ENCODE data around the gene HK2.

DNA sequence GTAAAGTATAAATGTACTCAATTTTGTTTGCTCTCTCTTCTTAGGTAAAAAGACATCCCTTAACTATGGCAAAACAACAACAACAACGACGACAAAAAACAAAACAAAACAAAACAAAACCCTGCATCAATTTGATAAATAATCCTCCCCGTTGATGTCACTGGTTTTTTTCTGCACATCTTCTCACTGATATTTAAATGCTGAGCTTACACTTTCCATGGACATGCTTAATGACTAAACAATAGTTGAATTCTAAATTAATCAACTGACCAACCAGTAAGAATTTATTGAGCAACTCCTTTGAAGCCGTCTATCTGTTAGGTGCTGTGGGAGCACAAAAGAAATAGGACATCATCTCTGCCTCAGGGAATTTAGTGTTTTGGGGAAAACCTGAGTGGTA lies 104.3 kb downstream of the HK2 start:
- TF ChIP-seq, protein P1, sequence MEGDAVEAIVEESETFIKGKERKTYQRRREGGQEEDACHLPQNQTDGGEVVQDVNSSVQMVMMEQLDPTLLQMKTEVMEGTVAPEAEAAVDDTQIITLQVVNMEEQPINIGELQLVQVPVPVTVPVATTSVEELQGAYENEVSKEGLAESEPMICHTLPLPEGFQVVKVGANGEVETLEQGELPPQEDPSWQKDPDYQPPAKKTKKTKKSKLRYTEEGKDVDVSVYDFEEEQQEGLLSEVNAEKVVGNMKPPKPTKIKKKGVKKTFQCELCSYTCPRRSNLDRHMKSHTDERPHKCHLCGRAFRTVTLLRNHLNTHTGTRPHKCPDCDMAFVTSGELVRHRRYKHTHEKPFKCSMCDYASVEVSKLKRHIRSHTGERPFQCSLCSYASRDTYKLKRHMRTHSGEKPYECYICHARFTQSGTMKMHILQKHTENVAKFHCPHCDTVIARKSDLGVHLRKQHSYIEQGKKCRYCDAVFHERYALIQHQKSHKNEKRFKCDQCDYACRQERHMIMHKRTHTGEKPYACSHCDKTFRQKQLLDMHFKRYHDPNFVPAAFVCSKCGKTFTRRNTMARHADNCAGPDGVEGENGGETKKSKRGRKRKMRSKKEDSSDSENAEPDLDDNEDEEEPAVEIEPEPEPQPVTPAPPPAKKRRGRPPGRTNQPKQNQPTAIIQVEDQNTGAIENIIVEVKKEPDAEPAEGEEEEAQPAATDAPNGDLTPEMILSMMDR (IDR thresholded peaks at IDR 0.05), result no peak
- TF ChIP-seq POLR2A (IDR thresholded peaks at IDR 0.05) (no peak), POLR2AphosphoS5 (IDR thresholded peaks at IDR 0.05) (no peak), EP300 (IDR thresholded peaks at IDR 0.05) (no peak)
